ENCODE data around the gene CORO7.

CORO7 gene

GRCh38 chr16:4388271-4389021 lies 27.9 kb downstream of the CORO7 start:
- DNase-seq (ENCODE audit: low read depth, low spot score) = no peak
- in situ Hi-C loops (cut with HindIII; ENCODE audit: low sequenced_read_pairs) = no loop called here
- no peak overlapping the region for H3K4me3 ChIP-seq (ENCODE audit: low read depth, low read length)
- TF ChIP-seq CTCF (IDR thresholded peaks at IDR 0.05; ENCODE audit: low read depth, low read length) = no peak

GRCh38 chr16:4387781-4388180 lies 28.6 kb downstream of the CORO7 start:
- in situ Hi-C loops (cut with HindIII; ENCODE audit: low sequenced_read_pairs) = no loop called here
- H3K4me3 ChIP-seq (ENCODE audit: low read depth, low read length) = no peak overlapping the region
- no peak for DNase-seq (ENCODE audit: low read depth, low spot score)

GRCh38 chr16:4386951-4387565 lies 29.3 kb downstream of the CORO7 start:
- TF ChIP-seq CTCF (IDR thresholded peaks at IDR 0.05; ENCODE audit: low read depth, low read length) = no peak
- in situ Hi-C loops (cut with HindIII; ENCODE audit: low sequenced_read_pairs) = no loop called here
- H3K4me3 ChIP-seq (ENCODE audit: low read depth, low read length) = no peak overlapping the region
- DNase-seq (ENCODE audit: low read depth, low spot score) = no peak

More at GRCh38 chr16:4387781-4388180, 28.6 kb downstream of the CORO7 start:
- TF ChIP-seq CTCF (IDR thresholded peaks at IDR 0.05; ENCODE audit: low read depth, low read length) = no peak

- in situ Hi-C loops (cut with HindIII; ENCODE audit: low sequenced_read_pairs) = no loop called here
- no peak overlapping the region for H3K4me3 ChIP-seq (ENCODE audit: low read depth, low read length)
- no peak for TF ChIP-seq CTCF (IDR thresholded peaks at IDR 0.05; ENCODE audit: low read depth, low read length)
- no peak for DNase-seq (ENCODE audit: low read depth, low spot score)
These were observed 30.0 kb downstream of the CORO7 start for GRCh38 chr16:4386451-4386805.

GRCh38 chr16:4385789-4386450 lies 30.5 kb downstream of the CORO7 start:
- no peak overlapping the region for H3K4me3 ChIP-seq (ENCODE audit: low read depth, low read length)
- TF ChIP-seq CTCF (IDR thresholded peaks at IDR 0.05; ENCODE audit: low read depth, low read length) = no peak
- no peak for DNase-seq (ENCODE audit: low read depth, low spot score)
- in situ Hi-C loops (cut with HindIII; ENCODE audit: low sequenced_read_pairs) = no loop called here

- in situ Hi-C loops (cut with HindIII; ENCODE audit: low sequenced_read_pairs) = no loop called here
- no peak overlapping the region for H3K4me3 ChIP-seq (ENCODE audit: low read depth, low read length)
- no peak for TF ChIP-seq CTCF (IDR thresholded peaks at IDR 0.05; ENCODE audit: low read depth, low read length)
- no peak for DNase-seq (ENCODE audit: low read depth, low spot score)
These were observed 31.2 kb downstream of the CORO7 start for GRCh38 chr16:4385066-4385788.

Measured in astrocyte of the spinal cord (primary cell).